Omental fat pad (tissue), 4 donors: ENCODE measurements around the gene TRIM46. TPM values are rescaled to one million over a fixed set of nuclear protein-coding genes. Genes with fewer than 3 reads are reported as not detected.

Experiments
- ATAC-seq: fragments of 150-250 bp; one replicate; pipeline ENCODE4 v1.9.1; 2016; ENCODE audit warnings: mild to moderate bottlenecking, moderate library complexity; ENCODE audit not compliant: low FRiP score
- DNase-seq: peaks from one replicate; pipeline ENCODE4 v3.0.0-alpha.2; 2019; ENCODE audit warnings: low spot score
- CTCF ChIP-seq, 3 donors: fragments of 450-650 bp; IDR thresholded peaks; one replicate each; pipeline ENCODE4 v1.5.1; 2016 to 2017; ENCODE audit warnings: antibody characterized with exemption in 3 of 3, mild to moderate bottlenecking in 3 of 3, moderate library complexity in 2 of 3
- total RNA-seq, 4 donors: library from RNA; depleted of rRNA; stranded (reverse); fragments of >200 nt; gene quantifications; one replicate each; pipeline ENCODE4 v1.1.0, GENCODE V29; 2016

Gene TRIM46
- total RNA-seq, 4 donors from 2014 or later: 0.36 to 1.4 (median 1.1) TPM

GRCh38 chr1:155197901-155198546 is 24.4 kb downstream of the TRIM46 start:
- DNase-seq (no peak), ATAC-seq (no peak)
- no peak for TF ChIP-seq CTCF (IDR thresholded peaks at IDR 0.05)

GRCh38 chr1:155198547-155198906 is 24.9 kb downstream of the TRIM46 start:
- DNase-seq: no peak
- ATAC-seq: no peak
- no peak for TF ChIP-seq CTCF (IDR thresholded peaks at IDR 0.05)

- no peak for DNase-seq
- no peak for ATAC-seq
- no peak for TF ChIP-seq CTCF (IDR thresholded peaks at IDR 0.05)
Observed at GRCh38 chr1:155199792-155200191, 26.1 kb downstream of the TRIM46 start.

GRCh38 chr1:155200920-155201319 is 27.3 kb downstream of the TRIM46 start:
- ATAC-seq: no peak
- no peak for TF ChIP-seq CTCF (IDR thresholded peaks at IDR 0.05)
- no peak for DNase-seq

GRCh38 chr1:155202198-155202597 is 28.5 kb downstream of the TRIM46 start:
- TF ChIP-seq CTCF (IDR thresholded peaks at IDR 0.05): no peak
- ATAC-seq: no peak
- no peak for DNase-seq

- DNase-seq (no peak), ATAC-seq (no peak)
- TF ChIP-seq CTCF (IDR thresholded peaks at IDR 0.05): no peak
Observed at GRCh38 chr1:155202731-155203515, 29.3 kb downstream of the TRIM46 start.

- ATAC-seq (no peak), DNase-seq (no peak)
- no peak for TF ChIP-seq CTCF (IDR thresholded peaks at IDR 0.05)
Observed at GRCh38 chr1:155205035-155205434, 31.4 kb downstream of the TRIM46 start.
